NCI-H1048 (cell line): ENCODE measurements around the gene PCSK5.

Experiments used
- DNase-seq: peaks from one replicate; lab custom pipeline; 2025; lab: John Stamatoyannopoulos, UW

The PCSK5 gene

DNA sequence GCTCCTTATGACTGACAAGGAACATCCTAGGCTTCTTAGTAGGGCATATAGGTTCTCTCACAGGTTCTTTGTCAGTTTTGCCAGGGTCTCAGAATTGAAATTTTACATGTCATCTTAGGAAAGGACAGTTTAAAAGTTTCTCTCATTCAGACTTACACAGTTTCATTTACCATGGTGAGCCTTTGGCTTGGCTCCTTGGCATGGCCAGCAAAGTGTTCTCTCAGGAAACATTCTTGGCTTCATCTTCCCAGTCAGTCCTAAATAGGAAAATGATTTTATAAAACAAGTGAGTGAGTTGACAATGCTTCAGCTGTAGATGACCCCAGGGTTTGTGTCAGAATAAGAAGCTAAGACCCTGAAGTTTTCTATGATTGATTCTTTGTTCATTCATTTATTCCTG is 191.6 kb downstream of the PCSK5 start:
- DNase-seq = no peak

- no peak for DNase-seq
Measured at GRCh38 chr9:76085596-76085995, 195.1 kb downstream of the PCSK5 start.

DNA sequence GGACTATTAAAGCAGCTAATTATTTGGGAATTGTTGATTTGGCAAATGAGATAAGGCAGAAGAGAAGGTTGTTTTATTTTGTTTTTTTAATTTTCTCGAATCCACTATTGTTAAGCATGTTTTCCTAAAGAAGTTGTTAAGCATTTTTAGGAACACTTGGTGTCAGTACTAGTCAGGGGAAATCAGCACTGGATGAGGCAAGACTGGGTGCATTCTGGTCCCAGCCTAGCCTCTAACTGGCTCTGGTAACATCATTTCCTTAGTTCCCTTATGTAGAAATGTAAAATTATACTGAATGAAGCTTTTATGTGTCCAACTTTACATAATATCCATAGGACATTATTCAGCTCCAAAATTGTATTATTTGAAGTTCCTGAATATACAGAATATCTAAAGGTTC is 196.1 kb downstream of the PCSK5 start:
- no peak for DNase-seq

- DNase-seq = no peak
Measured at GRCh38 chr9:76087976-76088375, 197.5 kb downstream of the PCSK5 start.

GRCh38 chr9:76090330-76090729 is 199.9 kb downstream of the PCSK5 start:
- no peak for DNase-seq

GRCh38 chr9:76090909-76091308 is 200.4 kb downstream of the PCSK5 start:
- DNase-seq = no peak

- DNase-seq = no peak
Measured at GRCh38 chr9:76092572-76092971, 202.1 kb downstream of the PCSK5 start.

DNA sequence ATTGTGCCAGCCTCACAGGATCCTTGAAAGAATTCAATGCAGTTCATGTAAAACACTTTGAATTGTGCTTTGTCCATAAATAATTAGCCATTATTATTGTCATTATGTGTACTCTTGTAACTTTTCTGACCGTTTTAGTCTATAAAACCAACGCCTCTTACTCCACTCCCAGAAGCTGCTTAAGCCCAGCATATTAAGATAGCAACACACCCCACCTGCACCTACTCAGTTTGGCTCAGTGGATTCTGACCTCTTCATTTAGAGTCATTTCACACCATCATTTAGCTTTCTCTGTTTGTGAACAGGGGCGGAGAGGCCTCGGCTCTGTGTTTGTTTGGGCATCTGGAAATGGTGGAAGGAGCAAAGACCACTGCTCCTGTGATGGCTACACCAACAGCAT is 205.1 kb downstream of the PCSK5 start:
- DNase-seq = no peak

- DNase-seq = no peak
Measured at GRCh38 chr9:76099516-76099915, 209.0 kb downstream of the PCSK5 start.

DNA sequence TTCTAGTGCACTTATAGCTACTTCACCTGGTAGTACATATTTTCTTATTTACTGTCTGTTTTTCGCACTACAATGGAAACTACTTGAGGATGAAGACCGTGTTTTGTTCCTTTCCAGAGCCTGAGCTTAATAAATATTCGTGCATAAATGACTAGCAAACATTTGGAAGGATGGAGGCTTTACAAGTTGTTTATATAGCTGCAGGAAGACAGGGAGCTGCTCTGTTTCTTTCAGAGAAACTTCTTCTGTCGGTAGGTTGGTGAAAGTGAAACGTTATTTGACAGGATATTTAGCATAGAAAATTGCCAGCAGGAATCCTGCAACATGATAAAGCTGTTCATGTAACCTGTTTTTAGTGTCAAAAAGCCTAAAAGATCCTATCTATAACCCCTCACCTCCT is 210.6 kb downstream of the PCSK5 start:
- DNase-seq = no peak

GRCh38 chr9:76101491-76101890 is 211.0 kb downstream of the PCSK5 start:
- DNase-seq = no peak

DNA sequence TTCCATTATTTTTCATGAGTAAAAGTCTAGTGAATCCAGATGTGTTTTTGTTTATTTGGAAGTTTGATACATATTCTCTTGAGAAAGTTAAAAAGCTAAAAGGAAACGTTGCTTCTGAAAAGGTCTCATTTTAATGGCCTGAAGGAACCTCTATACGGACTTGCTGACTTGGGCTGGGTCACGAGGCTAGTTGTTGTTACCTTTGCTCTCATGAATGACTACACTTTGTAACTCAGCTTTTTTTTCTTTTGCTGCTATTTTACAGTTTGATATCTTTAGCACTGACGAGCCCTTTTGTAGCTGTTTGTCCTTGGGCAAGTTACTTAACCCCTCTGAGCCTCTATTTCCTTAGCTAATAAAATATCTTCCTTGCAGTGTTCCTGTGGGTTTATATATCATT is 211.5 kb downstream of the PCSK5 start:
- no peak for DNase-seq

GRCh38 chr9:76103531-76104315 is 213.2 kb downstream of the PCSK5 start:
- no peak for DNase-seq

- no peak for DNase-seq
Measured at GRCh38 chr9:76107482-76107881, 217.0 kb downstream of the PCSK5 start.

- DNase-seq = no peak
Measured at GRCh38 chr9:76109953-76110352, 219.5 kb downstream of the PCSK5 start.

- DNase-seq = no peak
Measured at GRCh38 chr9:76112151-76112550, 221.7 kb downstream of the PCSK5 start.

DNA sequence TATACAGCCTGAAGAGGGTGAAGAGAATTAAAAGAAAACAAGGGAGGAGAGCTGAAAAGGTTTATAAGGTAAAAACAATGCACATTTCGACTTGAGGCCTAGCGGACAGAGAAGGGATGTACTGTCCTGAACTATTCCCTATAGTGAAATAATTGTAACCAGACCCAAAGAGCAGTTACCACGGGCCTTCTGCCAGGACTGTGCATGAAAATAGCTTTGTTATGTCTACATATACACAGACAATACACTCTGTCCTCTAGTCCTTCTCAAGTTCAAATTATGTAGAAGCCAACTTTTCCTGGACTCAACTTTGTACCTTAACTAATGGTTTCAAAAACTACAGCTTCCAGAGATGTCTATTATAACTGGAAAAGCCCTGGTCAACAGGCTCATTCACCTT is 223.7 kb downstream of the PCSK5 start:
- no peak for DNase-seq

GRCh38 chr9:76115396-76115795 is 224.9 kb downstream of the PCSK5 start:
- no peak for DNase-seq

- no peak for DNase-seq
Measured at GRCh38 chr9:76115982-76116646, 225.6 kb downstream of the PCSK5 start.

DNA sequence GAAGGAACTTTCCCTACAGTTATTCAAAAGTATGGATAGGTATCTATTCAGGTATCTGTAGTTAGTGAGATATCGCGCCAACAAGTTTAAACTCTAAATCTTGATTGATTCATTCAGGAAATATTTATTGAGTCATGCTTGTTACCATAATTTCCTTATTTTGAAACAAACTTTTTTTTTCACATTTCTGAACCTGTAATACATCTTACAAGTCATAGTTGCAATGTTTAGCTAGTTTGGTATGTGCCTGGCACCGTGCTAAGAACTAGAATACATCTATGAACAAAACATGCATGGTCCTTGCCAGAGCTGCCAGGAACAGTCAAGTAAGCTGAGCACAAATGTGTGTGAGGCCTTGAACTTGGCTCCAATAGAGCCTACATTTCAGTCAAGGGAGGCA is 226.4 kb downstream of the PCSK5 start:
- DNase-seq = no peak

GRCh38 chr9:76127637-76128036 is 237.2 kb downstream of the PCSK5 start:
- DNase-seq = no peak

DNA sequence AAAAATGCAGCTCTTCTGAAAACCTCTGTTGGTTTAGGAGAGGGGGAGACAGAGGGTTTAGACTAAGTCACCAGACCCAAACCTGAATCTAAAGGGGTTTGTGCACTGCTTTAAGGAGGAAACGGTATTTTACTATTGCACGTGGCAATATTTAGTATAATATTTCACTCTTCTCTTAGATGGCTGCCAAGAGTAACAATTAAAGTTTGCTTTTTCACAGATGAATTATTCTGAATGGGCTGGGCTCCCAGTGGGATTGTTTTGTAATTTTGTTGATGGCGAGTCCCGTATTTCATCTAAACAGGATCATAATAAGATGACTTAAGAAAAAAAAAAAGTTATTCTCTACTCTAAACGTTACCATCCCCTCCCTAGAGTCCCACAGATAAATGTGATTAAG is 245.4 kb downstream of the PCSK5 start:
- no peak for DNase-seq

- DNase-seq = no peak
Measured at GRCh38 chr9:76136986-76137385, 246.5 kb downstream of the PCSK5 start.

- no peak for DNase-seq
Measured at GRCh38 chr9:76137931-76138330, 247.5 kb downstream of the PCSK5 start.
